WTC11 (cell line): ENCODE measurements around the gene IRF8.

ENCODE experiments used
- ATF1 ChIP-seq: sonication (generic); formaldehyde crosslinking; IDR thresholded peaks from 2 replicates; pipeline ENCODE4 v1.8.1; 2023; ENCODE audit warnings: mild to moderate bottlenecking, moderate library complexity, missing genetic modification reagents
- CREB1 ChIP-seq: sonication (generic); formaldehyde crosslinking; IDR thresholded peaks from 2 replicates; pipeline ENCODE4 v1.8.0; 2023; ENCODE audit warnings: mild to moderate bottlenecking, missing genetic modification reagents
- CTCF ChIP-seq: fragments of 200-600 bp; IDR thresholded peaks from 2 replicates; pipeline ENCODE4 v1.8.0; 2022; ENCODE audit warnings: antibody characterized with exemption
- E2F4 ChIP-seq: sonication (generic); formaldehyde crosslinking; IDR thresholded peaks from 2 replicates; pipeline ENCODE4 v1.8.1; 2022; ENCODE audit warnings: low read depth, mild to moderate bottlenecking, moderate library complexity, missing genetic modification reagents, borderline replicate concordance
- GABPB1 ChIP-seq: sonication (generic); formaldehyde crosslinking; IDR thresholded peaks from 2 replicates; pipeline ENCODE4 v1.8.1; 2023; ENCODE audit warnings: mild to moderate bottlenecking, missing genetic modification reagents
- MAX ChIP-seq: sonication (generic); formaldehyde crosslinking; IDR thresholded peaks from 2 replicates; pipeline ENCODE4 v1.8.0; 2022; ENCODE audit warnings: mild to moderate bottlenecking, missing genetic modification reagents
- NR3C1 ChIP-seq: sonication (generic); formaldehyde crosslinking; conservative IDR thresholded peaks from 2 replicates; pipeline ENCODE4 v1.8.1; 2023; ENCODE audit warnings: low read depth, mild to moderate bottlenecking, missing genetic modification reagents
- ZNF396 ChIP-seq: fragments of 250-450 bp; sonication (Bioruptor Pico); IDR thresholded peaks from 2 replicates; pipeline ENCODE4 v1.8.0; 2021; ENCODE audit warnings: mild to moderate bottlenecking, moderate library complexity, borderline replicate concordance
- ZNF512 ChIP-seq: sonication (generic); formaldehyde crosslinking; IDR thresholded peaks from 2 replicates; pipeline ENCODE4 v1.8.1; 2022; ENCODE audit warnings: missing genetic modification reagents, borderline replicate concordance

GRCh38 chr16:85969159-85969558 lies 70.2 kb downstream of the IRF8 start:
- TF ChIP-seq ATF1 (CRISPR knock-in tag) = no peak
- TF ChIP-seq ZNF396 (CRISPR knock-in tag) = no peak
- no peak for TF ChIP-seq E2F4 (CRISPR knock-in tag)
- no peak for TF ChIP-seq CTCF
- TF ChIP-seq ZNF512 (CRISPR knock-in tag) = no peak
- no peak for TF ChIP-seq NR3C1
- no peak for TF ChIP-seq CREB1
- TF ChIP-seq MAX (CRISPR knock-in tag) = no peak
- no peak for TF ChIP-seq GABPB1 (CRISPR knock-in tag)
